Nephron (organoid): Measurements from ENCODE around the gene SERPINA3.

Experiments used
- H3K27ac Mint-ChIP-seq, 3 experiments: 2 replicates each; pipeline ENCODE4 v1.8.0; 2020; ENCODE audit warnings: mixed read lengths in 3 of 3, mild to moderate bottlenecking in 2 of 3, moderate library complexity in 1 of 3
- H3K27me3 Mint-ChIP-seq: 2 replicates; pipeline ENCODE4 v1.8.0; 2021; ENCODE audit warnings: low read depth, mild to moderate bottlenecking, moderate library complexity, mixed read lengths
- H3K36me3 Mint-ChIP-seq: 2 replicates; pipeline ENCODE4 v1.8.0; 2020; ENCODE audit warnings: low read depth, mixed read lengths
- H3K4me1 Mint-ChIP-seq: 2 replicates; pipeline ENCODE4 v1.8.0; 2020; ENCODE audit warnings: mixed read lengths
- H3K4me3 Mint-ChIP-seq, 3 experiments: 2 replicates each; pipeline ENCODE4 v1.8.0; 2020; ENCODE audit warnings: mild to moderate bottlenecking in 3 of 3, mixed read lengths in 3 of 3, moderate library complexity in 2 of 3
- H3K9me3 Mint-ChIP-seq: 2 replicates; pipeline ENCODE4 v1.8.0; 2020; ENCODE audit warnings: mixed read lengths
- CTCF ChIP-seq, 3 experiments: fragments of 200-600 bp; sonication (generic); IDR thresholded peaks; one replicate each; pipeline ENCODE4 v1.5.0; 2021; ENCODE audit warnings: antibody characterized with exemption in 3 of 3; ENCODE audit not compliant: unreplicated experiment in 3 of 3

SERPINA3 gene

DNA sequence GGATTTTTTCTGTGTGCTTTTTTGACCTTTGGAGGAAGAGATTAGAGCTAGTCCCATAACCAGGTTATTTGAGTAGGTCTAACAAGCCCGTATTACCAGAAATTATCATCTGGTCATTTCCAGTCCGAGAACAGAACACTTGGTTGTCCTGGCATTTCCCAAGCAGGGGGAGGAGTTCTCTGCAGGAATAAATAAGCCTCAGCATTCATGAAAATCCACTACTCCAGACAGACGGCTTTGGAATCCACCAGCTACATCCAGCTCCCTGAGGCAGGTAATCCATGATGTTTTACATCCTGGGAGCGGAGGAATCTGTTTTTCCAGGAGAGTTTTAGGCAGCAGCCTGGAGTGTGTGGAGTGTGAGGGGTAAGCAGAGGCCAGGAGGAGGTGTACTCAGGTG lies at the start of gene SERPINA3:
SERPINA3 (plus strand) TSS at position 218 of the 400 bp plus-strand sequence. CDS start 2,051 bp downstream, outside the sequence.
- Mint-ChIP-seq H3K4me1 (no peaks in the 10 kb centered on the region), H3K9me3 (peaks cover 5% of the 10 kb centered on the region), H3K27me3 (peaks cover 8% of the 10 kb centered on the region), H3K4me3 (no peak within 1 kb of the TSS), H3K27ac (no peak within 1 kb of the TSS), H3K36me3 (no peaks in the 10 kb centered on the region)
- no peak for TF ChIP-seq CTCF (IDR thresholded peaks at IDR 0.05; ENCODE audit: unreplicated experiment in 3 of 3)

DNA sequence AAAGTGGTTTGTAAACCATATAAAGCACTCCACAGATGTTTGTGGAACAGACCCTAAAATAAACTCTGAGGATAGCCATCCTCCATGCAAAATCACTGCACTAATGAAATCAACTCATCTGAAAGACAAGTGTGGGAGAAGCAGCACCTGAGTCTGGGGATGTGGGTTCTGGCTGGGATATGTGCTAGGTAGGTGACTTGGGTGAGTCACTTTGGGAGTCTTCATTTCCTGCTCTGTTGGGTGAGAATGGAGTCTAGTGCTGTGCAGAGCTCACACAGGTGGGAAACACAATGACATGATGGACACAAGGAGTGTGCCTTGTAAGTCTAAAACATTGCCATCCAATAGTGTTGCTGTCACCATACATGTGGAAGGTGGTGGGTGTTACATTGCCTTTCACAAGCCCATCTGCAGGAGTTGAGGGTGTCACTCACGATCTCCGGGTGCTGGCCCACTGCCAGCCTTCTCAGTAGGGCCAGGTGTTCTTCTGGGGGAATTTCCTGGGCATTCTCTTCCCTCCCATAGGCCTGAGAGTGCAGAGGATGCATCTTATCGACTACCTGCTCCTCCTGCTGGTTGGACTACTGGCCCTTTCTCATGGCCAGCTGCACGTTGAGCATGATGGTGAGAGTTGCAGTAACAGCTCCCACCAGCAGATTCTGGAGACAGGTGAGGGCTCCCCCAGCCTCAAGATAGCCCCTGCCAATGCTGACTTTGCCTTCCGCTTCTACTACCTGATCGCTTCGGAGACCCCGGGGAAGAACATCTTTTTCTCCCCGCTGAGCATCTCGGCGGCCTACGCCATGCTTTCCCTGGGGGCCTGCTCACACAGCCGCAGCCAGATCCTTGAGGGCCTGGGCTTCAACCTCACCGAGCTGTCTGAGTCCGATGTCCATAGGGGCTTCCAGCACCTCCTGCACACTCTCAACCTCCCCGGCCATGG lies 49.0 kb upstream of the SERPINA3 start:
- peaks cover 19% of the 10 kb centered on the region for H3K27me3 Mint-ChIP-seq
- H3K36me3 Mint-ChIP-seq: no peaks in the 10 kb centered on the region
- H3K4me3 Mint-ChIP-seq: no peak overlapping the region
- TF ChIP-seq CTCF (IDR thresholded peaks at IDR 0.05; ENCODE audit: unreplicated experiment in 3 of 3): no peak
- no peaks in the 10 kb centered on the region for H3K4me1 Mint-ChIP-seq
- no peaks in the 10 kb centered on the region for H3K9me3 Mint-ChIP-seq
- H3K27ac Mint-ChIP-seq: no peak overlapping the region

- H3K36me3 Mint-ChIP-seq: no peaks in the 10 kb centered on the region
- no peak overlapping the region for H3K27ac Mint-ChIP-seq
- TF ChIP-seq CTCF (IDR thresholded peaks at IDR 0.05; ENCODE audit: unreplicated experiment in 3 of 3): no peak
- no peaks in the 10 kb centered on the region for H3K4me1 Mint-ChIP-seq
- no peaks in the 10 kb centered on the region for H3K9me3 Mint-ChIP-seq
- H3K4me3 Mint-ChIP-seq: no peak overlapping the region
- peaks cover 20% of the 10 kb centered on the region for H3K27me3 Mint-ChIP-seq
Observed at GRCh38 chr14:94564381-94564780, 47.8 kb upstream of the SERPINA3 start.

- H3K9me3 Mint-ChIP-seq: no peaks in the 10 kb centered on the region
- H3K4me1 Mint-ChIP-seq: no peaks in the 10 kb centered on the region
- H3K36me3 Mint-ChIP-seq: no peaks in the 10 kb centered on the region
- peaks cover 20% of the 10 kb centered on the region for H3K27me3 Mint-ChIP-seq
- no peak for TF ChIP-seq CTCF (IDR thresholded peaks at IDR 0.05; ENCODE audit: unreplicated experiment in 3 of 3)
- no peak overlapping the region for H3K27ac Mint-ChIP-seq
- no peak overlapping the region for H3K4me3 Mint-ChIP-seq
Observed at GRCh38 chr14:94568186-94568585, 44.0 kb upstream of the SERPINA3 start.

- Mint-ChIP-seq H3K4me1 (no peaks in the 10 kb centered on the region), H3K9me3 (no peaks in the 10 kb centered on the region), H3K36me3 (no peaks in the 10 kb centered on the region), H3K4me3 (no peak overlapping the region), H3K27ac (no peak overlapping the region), H3K27me3 (peaks cover 24% of the 10 kb centered on the region)
- no peak for TF ChIP-seq CTCF (IDR thresholded peaks at IDR 0.05; ENCODE audit: unreplicated experiment in 3 of 3)
Observed at GRCh38 chr14:94569381-94570001, 42.7 kb upstream of the SERPINA3 start.
